HS-27A (cell line): ENCODE data around the gene PLAU.
"Not testable (repeated sequence)": the region's sequence is repeated elsewhere in the genome, so short reads cannot be mapped to it uniquely, and the experiment has no call there.

ENCODE experiments used
- DNase-seq: peaks from one replicate; pipeline ENCODE4 v3.0.0-alpha.2; 2012; ENCODE audit warnings: low read depth, missing footprints

The PLAU gene

GRCh38 chr10:73898730-73899410 is 12.1 kb upstream of the PLAU start:
- DNase-seq: no peak

GRCh38 chr10:73899423-73899822 is 11.5 kb upstream of the PLAU start:
- peak; percentile 72 for DNase-seq

- no peak for DNase-seq
Observed at GRCh38 chr10:73900064-73900463, 10.9 kb upstream of the PLAU start.

GRCh38 chr10:73901261-73901660 is 9.7 kb upstream of the PLAU start:
- DNase-seq: no peak

GRCh38 chr10:73902351-73902750 is 8.6 kb upstream of the PLAU start:
- no peak for DNase-seq

GRCh38 chr10:73905256-73906020 is 5.5 kb upstream of the PLAU start:
- DNase-seq: no peak

- peak; percentile 88 for DNase-seq
Observed at GRCh38 chr10:73906524-73907447, 4.1 kb upstream of the PLAU start.

GRCh38 chr10:73907841-73908517 is 3.0 kb upstream of the PLAU start:
- no peak for DNase-seq

GRCh38 chr10:73908853-73909539 is 1.9 kb upstream of the PLAU start:
- DNase-seq: no peak

GRCh38 chr10:73909540-73910115 is 1.3 kb upstream of the PLAU start:
- DNase-seq: no peak

- no peak for DNase-seq
Observed at GRCh38 chr10:73910401-73910763, 550 bp upstream of the PLAU start.

GRCh38 chr10:73911553-73912004 is 647 bp downstream of the PLAU start:
- no peak for DNase-seq

GRCh38 chr10:73914036-73914435 is 3.1 kb downstream of the PLAU start:
- no peak for DNase-seq

GRCh38 chr10:73915206-73915851 is 4.4 kb downstream of the PLAU start:
- DNase-seq: no peak

- DNase-seq: no peak
Observed at GRCh38 chr10:73916761-73917470, 6.0 kb downstream of the PLAU start.

- DNase-seq: no peak
Observed at GRCh38 chr10:73917566-73918305, 6.8 kb downstream of the PLAU start.

- DNase-seq: not testable (repeated sequence)
Observed at GRCh38 chr10:73919481-73919880, 8.5 kb downstream of the PLAU start.

GRCh38 chr10:73920089-73920488 is 9.2 kb downstream of the PLAU start:
- DNase-seq: no peak
